GM18858 (cell line): ENCODE data around the gene CLASP1.
"Not testable (repeated sequence)": the region's sequence is repeated elsewhere in the genome, so short reads cannot be mapped to it uniquely, and the experiment has no call there.

Experiments used
- ATAC-seq: cut with Tn5 transposase; IDR thresholded peaks from one replicate; pipeline ENCODE4 v1.9.1; 2021; ENCODE audit not compliant: unreplicated experiment

The CLASP1 gene

GRCh38 chr2:121355488-121355887, 293.8 kb downstream of the CLASP1 start:
- no peak for ATAC-seq

- no peak for ATAC-seq
Observed at GRCh38 chr2:121351521-121352318, 297.5 kb downstream of the CLASP1 start.

- ATAC-seq, result no peak
Observed at GRCh38 chr2:121350890-121351289, 298.4 kb downstream of the CLASP1 start.

DNA sequence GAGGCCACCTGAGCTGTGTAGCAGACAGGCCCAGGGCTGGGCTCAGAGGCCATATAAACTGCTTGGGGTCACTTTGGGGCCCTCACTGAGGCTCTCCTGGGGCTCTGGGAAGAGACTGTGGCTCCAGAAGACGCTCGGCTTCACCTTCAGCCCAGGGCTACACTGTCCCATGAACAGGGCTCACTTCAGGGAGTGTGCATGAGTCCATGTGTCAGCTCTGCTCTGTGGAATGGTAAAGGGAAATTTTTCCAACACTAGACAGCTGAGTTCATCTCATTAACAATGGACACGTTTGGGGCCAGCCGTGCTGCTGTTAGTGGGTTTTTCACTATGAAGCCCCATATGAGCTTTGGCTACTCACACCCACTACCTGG, 298.9 kb downstream of the CLASP1 start:
- no peak for ATAC-seq

GRCh38 chr2:121349721-121350401, 299.4 kb downstream of the CLASP1 start:
- ATAC-seq, result no peak

- no peak for ATAC-seq
Observed at GRCh38 chr2:121348128-121348740, 301.0 kb downstream of the CLASP1 start.

DNA sequence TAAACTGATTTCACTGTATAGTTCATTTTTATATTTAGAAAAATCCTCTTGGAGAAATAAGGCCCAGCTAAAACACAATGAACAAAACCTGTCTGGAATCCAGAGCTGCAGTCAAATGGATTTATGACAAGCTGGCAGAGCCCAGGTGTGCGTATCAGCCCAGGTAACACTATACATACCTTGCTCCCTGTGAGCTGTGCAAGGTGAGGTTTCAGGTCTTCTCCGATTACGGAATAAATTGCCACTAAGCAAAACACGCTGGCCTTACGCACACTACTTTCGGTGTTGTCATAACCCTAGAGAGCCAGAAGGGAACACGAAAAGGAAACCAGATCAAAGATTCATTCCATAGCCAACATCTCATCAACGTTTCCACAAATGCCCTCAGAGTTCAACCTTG, 302.4 kb downstream of the CLASP1 start:
- ATAC-seq, result no peak

GRCh38 chr2:121346407-121346806, 302.9 kb downstream of the CLASP1 start:
- no peak for ATAC-seq

DNA sequence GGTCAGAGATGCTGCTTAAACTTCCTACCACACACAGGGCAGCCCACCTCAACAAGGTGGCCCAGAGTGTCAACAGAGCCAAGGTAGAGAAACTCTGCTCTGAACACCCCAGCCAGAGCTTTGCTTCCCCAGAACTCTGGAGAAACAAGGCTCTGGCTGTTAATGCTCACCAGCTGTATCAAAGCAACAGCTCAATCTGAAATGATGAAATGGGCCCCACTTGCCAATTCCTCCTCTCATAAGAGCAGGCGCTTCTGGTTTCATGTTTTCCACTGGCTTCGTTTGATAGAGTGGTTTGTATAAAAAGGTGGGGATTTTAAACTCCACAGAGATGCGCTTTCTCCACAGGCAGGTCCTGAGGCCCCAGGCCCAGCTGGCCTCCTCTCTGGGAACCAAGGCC, 303.4 kb downstream of the CLASP1 start:
- no peak for ATAC-seq

- no peak for ATAC-seq
Observed at GRCh38 chr2:121345101-121345500, 304.2 kb downstream of the CLASP1 start.

DNA sequence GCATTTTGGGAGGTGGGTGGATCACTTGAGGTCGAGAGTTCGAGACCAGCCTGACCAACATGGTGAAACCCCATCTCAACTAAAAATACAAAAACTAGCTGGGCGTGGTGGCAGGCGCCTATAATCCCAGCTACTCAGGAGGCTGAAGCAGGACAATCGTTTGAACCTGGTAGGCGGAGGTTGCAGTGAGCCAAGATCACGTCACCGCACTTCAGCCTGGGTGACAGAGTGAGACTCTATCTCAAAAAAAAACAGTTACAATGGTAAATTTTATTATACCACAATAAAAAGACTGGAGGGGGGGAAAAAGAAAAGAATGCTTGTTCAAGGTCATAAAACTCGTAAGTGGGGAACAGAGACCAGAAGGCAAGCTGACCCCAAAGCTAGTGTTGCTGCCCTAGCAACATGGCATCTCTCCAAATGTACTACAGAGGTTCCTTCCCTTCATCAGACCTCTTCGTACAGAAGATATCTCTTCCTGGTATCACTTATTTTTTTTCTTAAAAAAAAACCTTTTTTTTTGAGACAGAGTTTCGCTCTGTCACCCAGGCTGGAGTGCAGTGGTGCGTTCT, 305.3 kb downstream of the CLASP1 start:
- not testable (repeated sequence) for ATAC-seq

DNA sequence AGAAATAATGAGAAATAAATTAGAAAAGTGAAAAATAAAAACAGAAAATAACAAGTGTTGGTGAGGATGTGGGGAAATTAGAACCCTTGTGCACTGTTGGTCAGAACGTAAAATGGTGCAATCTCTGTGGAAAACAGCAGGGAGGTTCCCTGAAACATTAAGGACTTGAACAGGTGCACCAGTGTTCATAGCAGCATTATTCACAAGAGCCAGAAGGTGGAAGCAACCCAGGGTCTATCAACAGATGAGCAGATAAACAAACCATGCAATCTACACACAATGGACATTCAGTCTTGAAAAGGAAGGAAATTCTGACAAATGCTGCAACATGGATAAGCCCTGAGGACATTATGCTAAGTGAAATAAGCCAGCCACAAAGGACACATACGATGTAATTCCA, 306.1 kb downstream of the CLASP1 start:
- ATAC-seq, result no peak

DNA sequence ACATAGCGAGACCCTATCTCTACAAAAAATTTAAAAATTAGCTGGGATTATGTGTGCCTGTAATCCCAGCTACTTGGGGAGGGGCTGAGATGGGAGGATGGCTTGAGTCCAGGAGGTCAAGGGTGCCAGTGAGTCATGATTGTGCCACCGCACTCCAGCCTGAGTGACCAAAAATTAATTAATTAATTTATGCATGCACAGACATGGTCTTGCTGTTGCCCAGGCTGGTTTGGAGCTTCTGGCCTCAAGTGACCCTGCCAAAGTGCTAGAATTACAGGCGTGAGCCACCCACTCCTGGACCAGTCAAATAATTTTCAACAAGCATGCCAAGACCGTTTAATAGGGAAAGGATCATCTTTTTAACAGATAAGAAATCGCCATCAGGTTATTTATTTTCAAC, 306.5 kb downstream of the CLASP1 start:
- ATAC-seq, result no peak

- ATAC-seq, result no peak
Observed at GRCh38 chr2:121340926-121341325, 308.3 kb downstream of the CLASP1 start.

DNA sequence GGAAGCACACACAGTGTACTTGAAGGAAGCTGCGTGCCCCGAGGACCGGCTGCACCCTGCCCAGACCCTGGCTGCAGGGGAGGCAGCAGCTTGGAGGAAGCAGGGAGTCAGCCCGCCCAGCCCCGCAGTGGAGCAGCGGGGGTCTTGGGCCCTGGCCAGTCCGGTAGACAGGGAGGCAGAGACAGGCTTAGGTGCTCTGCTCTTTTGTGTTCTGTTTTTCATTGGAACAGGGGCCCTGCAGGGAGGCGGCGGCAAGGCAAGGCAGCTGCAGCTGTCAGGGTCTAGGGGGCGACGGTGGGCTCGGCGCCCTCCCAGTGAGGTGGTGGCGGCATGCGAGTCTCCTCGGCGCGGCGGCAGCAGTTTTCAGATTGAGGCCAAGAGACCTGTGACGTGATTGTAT, 311.0 kb downstream of the CLASP1 start:
- ATAC-seq, result no peak

GRCh38 chr2:121336528-121337294, 312.6 kb downstream of the CLASP1 start:
- ATAC-seq, result no peak

DNA sequence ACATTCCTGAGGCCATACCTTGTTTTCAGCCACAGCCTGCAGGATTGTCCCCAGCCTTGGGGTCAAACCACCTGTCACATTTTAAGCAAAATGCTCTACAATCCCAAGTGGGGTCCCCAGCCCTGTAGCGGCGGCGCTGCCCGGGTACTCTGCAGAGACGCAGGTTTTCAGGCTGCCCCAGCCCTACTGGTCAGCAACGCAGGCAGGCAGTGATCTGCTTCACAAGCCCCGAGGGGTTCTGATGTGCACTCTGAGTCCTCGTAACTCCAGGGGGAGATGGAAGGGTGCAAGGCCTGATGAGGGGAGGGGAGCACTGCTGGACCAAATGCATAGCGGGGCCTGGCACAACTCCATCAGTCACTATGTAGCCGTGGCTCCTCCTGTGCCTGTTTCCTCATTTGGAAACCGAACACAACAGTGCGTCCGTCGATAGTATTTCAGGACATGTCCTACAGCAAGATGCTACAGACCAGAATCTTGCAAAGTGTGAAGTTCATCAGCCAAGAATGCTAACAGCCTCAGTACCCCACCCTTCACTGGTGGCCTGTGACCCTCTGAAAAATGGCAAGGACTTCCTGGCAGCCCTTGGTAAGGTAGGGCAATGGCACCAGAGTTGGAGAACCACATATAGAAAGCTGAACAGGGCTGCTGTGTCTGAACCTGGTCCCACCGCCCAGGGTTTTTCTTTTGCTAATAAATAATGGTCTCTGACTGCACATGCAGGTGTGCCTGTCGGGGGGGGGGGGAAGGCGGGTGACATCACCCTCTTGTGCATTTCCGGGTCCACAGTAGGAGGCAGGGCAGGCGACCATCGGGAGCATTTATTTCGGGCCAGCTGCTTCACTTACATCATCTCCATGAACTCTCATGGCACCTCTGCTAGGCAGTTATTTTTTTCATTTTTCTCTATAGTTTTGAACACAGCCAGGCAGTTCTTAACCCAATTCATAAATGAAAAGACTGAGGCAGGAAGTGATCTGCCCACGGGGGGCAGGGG, 313.7 kb downstream of the CLASP1 start:
- ATAC-seq, result no peak

GRCh38 chr2:121334581-121335293, 314.5 kb downstream of the CLASP1 start:
- ATAC-seq, result no peak

- peak; percentile 85 for ATAC-seq
Observed at GRCh38 chr2:121333834-121334558, 315.3 kb downstream of the CLASP1 start.
